ENCODE data around the gene PPP1R13B. TPM values are rescaled to one million over a fixed set of nuclear protein-coding genes. Genes with fewer than 3 reads are reported as not detected.

PPP1R13B gene
- total RNA-seq, 1 donor from 2014 or later: 107 TPM

- intact Hi-C loops (cut with DNase I): no loop called here
- ATAC-seq (ENCODE audit: poor library complexity) (no peak), DNase-seq (no peak)
Measured at GRCh38 chr14:103713304-103714062, 133.9 kb downstream of the PPP1R13B start.

GRCh38 chr14:103712633-103713247 lies 134.6 kb downstream of the PPP1R13B start:
- intact Hi-C loops (cut with DNase I): no loop called here
- DNase-seq: no peak
- no peak for ATAC-seq (ENCODE audit: poor library complexity)

DNA sequence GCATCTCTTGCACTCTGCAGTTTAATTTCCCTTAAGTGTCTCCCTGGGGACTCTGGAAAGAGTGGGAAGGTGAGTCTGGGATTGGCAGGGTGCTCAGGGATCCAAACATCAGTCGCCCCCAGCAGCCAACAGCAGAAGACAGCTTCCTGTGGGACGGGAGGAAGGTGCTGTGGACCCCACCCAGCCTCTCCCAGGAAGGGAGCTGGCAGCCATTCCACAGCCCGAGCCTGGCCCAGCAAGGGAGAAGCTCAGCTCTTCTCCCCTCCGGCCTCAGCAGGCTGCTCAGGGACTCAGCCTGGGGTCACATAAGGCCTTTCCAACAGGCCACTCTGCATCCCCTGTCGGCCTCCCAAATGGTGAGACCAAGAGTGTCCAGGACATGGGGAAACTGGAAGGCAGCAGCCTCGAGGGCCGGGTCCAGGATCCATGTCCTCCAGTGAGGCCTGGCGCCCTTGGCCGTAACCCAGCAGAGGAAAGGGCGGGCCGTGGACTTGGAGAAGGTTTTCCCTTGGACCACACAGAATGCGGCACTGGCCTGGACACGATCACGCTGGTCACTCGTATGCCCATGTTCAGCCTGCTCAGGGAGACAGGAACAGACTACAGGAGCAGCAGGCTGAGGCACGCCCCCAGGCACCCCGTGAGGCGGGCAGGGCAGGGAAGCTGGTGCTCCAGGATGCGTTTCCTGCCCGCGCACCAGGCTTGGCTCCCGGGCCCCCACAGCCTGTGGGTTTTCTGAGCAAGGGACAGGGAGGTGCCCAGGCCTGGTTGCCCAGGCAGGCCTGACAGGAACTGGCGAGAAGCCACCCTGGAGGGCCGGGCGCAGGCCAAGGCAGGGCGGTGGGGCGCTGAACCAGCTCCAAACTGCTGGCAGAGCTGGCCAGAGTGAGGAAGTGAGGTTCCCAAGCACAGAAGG lies 135.6 kb downstream of the PPP1R13B start:
- intact Hi-C loops (cut with DNase I): no loop called here
- peak; percentile 22 for ATAC-seq (ENCODE audit: poor library complexity)
- DNase-seq: peak; percentile 75

DNA sequence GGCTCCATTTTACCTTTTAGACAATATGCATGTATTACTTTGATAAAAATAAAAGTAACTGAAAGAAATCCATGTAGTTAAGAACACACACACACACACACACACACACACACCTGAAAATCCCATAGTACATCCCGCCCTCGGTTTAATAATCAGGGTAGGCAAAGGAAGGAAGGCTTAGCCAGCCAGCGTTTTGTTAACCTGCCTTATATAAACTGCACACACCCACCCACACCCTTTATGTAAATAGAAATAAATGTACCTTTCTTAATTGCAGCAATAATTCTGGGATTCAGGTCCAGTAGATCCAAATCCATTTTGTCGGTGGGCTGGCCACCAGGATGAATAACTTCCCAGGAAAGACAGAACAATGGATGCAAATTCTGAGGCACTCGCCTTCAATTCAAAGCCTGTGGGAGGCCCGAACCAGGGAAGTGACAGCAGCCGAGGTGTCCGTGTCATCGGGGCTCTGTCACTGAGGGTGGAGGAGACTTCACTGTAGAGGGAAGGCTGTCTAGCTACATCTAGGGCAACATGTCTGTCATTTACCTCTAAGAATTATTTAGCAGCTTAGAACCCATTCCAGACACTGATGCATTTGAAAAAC lies 136.5 kb downstream of the PPP1R13B start:
- no peak for DNase-seq
- intact Hi-C loops (cut with DNase I): no loop called here
- no peak for ATAC-seq (ENCODE audit: poor library complexity)

GRCh38 chr14:103709814-103710213 lies 137.6 kb downstream of the PPP1R13B start:
- DNase-seq (no peak), ATAC-seq (ENCODE audit: poor library complexity) (no peak)
- intact Hi-C loops (cut with DNase I): no loop called here

DNA sequence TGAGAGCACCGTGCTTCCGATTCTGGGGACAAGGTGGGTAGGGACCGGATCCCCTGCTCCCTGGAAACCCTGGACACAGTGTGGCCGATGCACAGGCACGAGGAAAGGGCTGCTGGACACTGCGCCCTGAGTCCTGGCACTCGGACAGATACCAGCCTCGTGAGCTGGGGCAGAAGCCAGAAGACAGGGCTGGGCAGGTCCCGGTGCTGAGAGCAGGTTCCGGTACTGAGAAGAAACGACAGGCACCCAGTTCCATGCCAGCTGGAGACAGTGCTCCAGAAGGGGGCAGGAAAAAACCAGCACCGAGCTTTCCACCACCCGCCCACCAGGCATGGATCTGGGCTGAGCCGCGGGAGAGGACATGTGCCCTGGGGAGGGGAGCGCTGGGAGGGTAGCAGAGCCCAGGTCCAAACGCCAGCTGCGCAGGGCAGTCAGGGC lies 138.6 kb downstream of the PPP1R13B start:
- intact Hi-C loops (cut with DNase I): no loop called here
- DNase-seq: no peak
- ATAC-seq (ENCODE audit: poor library complexity): peak; percentile 48

DNA sequence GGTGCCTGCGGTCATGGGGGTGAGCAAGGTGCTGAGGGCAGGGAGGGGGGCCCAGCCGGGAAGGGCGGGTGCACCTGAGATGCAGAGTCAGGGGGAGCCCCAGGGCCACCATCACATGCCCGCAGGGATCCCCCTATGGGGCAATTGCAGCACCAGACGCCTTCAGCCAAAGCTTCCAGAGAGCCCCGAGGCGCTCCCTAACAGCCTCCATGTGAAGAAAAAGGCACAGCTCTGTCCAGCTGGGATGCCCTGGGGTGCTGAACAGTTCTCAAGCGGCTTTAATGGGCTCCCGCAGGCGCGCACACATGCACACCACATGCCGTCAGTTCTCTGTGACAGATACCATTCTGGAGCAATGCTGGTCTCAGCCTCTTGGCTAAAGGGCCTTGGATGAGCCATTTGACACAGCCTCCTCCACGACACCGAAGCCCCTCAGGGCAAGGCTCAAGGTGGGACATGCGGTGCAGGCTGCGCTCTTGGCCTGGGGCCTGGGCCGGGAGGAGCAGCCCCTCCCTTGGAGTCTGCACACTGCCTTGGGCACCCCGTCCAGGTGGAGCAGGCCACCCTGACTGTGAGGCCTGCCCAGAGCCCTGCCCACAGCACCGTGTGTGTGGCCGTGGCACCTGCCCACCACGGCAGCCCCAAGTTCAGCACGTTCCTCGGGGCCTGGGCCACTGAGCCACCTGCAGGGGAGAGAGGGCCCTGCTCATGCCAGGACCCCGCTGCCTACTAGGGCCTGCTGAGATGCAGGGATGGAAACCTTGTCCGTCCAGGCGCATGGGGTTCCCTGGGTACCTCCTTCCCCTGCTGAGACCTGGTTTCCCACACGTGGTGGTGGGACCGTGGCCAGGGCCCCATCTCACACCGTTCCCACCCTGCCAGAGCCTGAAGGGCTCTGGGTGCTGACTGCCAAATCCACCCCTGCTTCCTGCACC lies 139.8 kb downstream of the PPP1R13B start:
- DNase-seq (no peak), ATAC-seq (ENCODE audit: poor library complexity) (no peak)
- intact Hi-C loops (cut with DNase I): no loop called here

DNA sequence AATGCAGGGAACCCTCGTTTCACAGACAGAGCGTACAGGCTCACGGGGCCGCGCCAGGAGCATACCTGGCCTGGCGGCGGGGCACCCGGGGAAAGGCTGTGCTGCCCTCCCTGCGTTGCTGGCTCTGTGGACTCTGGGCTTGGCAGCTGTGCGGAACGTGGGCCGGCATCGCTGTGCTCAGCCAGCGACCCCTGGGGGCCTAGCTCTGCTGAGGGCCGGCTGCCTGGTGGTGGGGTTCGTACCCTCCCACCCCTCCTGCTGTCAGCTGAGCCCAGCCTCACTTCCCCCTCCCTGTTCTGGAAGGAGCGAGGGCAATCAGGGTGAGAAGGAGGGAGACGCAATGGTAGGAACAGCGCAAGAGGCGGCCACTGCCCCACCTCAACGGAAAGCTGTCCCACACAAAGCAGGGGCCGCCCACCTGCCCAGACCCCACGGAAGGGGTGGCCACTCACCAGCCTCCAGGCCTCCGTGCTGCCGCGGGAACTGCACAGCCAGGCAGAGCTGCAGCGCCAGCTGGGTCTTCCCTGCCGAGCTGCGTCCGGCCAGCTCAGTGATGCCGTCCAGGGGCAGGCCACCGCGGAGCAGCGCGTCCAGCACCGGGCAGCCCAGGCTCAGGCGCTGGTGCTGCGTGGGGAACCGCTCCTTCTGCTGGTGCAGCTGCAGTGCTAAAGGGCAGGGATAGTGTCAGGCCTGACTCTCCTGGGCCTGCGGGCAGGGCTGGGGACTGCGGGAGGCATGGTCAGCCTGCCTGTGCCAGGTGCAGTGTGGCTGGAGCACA lies 140.6 kb downstream of the PPP1R13B start:
- intact Hi-C loops (cut with DNase I): no loop called here
- DNase-seq (no peak), ATAC-seq (ENCODE audit: poor library complexity) (no peak)

DNA sequence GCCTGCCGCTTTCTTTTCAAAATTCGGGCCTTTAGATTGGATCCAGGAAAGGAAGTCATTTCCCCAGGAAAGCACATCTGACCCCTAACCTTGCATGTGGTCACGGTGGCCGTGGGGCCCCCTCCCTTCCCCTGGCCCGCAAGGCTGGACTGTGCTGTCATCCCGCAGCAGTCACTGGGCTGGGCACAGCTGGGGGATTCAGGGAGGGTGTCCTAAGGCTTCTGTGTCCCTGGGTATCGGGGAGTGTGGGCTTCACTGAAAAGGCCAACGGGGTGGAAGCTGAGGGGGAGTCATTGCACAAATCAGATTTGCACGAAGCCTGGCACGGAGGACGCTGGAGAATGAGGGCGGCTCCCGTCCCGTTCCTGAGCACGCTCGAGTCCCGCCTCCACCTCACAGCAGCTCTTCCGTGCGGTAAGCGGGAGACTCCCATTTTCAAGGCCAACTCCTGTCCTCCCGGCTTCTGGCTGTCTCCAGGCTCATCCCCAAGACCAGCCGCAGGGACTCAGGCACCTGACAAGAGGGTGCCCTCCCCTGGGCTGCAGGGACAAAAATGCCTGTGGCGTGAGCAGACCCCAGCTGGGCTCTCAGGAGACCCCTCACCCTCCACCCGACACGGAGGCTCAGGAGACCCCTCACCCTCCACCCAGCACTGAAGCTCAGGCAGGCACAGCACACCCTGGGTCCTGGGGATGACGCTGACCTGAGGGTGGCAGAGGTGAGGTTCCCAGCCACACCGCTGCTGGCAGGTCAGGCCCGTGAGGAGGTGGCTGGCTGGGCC lies 141.7 kb downstream of the PPP1R13B start:
- DNase-seq (no peak), ATAC-seq (ENCODE audit: poor library complexity) (no peak)
- intact Hi-C loops (cut with DNase I): no loop called here

DNA sequence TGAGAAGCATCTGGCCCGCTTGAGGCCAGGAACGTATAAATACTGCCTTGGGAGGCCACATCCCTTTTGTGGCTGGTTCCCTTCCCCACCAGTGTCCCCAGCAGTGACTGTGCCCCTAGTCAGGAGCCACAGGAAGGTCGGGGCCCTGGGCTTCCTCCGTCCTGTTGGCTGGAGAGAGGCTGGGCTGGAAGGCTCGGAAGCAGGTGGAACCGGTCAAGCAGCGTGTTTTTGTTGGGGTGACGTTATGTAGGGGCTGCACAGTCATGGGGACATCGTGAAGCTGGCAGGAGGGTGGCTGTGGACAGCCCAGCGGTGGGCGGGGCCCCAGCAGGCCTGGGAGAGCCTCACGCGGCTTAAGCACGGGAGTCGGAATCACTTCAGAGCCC lies 142.3 kb downstream of the PPP1R13B start:
- DNase-seq (peak; percentile 73), ATAC-seq (ENCODE audit: poor library complexity) (peak; percentile 14)
- intact Hi-C loops (cut with DNase I): no loop called here

DNA sequence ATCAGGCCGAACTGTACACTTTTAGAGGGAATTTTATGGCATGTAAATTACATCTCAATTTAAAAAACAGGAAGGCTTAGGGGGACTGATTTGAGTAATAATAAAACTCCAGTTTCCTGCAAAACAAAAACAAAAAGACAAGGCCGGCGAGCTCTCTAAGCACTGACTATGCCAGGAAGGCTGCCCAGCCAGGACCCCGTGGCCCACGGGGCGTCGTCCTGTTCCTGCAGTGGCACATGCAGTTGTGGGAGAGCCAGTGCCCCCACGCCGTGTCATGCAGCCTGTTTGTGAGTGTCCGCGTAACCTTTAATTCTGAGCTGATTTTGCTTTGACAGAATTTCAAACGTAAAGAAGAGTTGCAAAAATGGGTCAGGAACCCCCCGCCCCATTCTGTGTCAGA lies 142.7 kb downstream of the PPP1R13B start:
- DNase-seq: no peak
- intact Hi-C loops (cut with DNase I): no loop called here
- ATAC-seq (ENCODE audit: poor library complexity): no peak

DNA sequence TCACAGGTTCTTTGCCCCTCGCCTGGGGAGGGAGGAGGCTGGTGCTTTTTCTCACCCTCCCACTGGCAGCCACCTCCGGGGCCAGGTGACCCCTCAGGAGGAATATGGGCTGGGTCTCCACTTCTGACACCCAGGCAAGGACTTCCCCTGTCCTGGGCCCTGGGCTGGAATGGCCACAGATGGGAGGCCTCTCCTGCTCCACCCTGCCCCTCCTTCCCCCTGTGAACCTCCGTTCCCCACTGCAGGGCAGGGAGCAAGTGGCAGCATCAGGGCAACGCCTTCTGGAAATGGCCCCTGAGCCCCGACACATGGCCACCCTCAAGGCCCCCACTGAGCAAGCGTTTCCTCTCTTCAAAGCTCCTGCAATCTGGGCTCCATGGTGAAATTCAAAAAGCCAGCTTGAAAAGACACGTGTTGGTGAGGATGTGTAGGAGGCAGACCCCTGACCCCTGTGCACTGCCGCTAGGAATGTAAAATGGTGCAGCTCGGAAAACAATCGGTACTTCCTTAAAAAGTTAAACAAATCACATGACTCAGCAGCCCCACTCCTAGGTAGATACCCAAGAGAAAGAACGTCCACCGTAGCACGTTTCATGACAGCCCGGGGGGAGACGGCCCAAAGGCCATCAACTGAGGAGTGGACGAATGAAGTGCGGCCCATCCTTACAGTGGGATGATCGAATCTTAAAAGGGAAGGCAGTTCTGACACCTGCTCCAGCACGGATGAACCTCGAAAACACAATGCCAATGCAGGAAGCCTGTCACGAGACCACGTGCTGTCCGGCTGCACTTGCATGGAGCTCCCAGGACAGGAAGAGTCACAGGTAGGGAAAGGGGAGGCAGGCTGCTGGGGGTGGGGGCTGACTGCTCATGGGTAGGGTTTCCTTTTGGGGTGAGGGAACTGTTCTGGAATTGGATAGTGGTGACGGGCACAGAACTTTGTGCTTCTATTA lies 143.7 kb downstream of the PPP1R13B start:
- DNase-seq (peak; percentile 40), ATAC-seq (ENCODE audit: poor library complexity) (no peak)
- intact Hi-C loops (cut with DNase I): no loop called here

DNA sequence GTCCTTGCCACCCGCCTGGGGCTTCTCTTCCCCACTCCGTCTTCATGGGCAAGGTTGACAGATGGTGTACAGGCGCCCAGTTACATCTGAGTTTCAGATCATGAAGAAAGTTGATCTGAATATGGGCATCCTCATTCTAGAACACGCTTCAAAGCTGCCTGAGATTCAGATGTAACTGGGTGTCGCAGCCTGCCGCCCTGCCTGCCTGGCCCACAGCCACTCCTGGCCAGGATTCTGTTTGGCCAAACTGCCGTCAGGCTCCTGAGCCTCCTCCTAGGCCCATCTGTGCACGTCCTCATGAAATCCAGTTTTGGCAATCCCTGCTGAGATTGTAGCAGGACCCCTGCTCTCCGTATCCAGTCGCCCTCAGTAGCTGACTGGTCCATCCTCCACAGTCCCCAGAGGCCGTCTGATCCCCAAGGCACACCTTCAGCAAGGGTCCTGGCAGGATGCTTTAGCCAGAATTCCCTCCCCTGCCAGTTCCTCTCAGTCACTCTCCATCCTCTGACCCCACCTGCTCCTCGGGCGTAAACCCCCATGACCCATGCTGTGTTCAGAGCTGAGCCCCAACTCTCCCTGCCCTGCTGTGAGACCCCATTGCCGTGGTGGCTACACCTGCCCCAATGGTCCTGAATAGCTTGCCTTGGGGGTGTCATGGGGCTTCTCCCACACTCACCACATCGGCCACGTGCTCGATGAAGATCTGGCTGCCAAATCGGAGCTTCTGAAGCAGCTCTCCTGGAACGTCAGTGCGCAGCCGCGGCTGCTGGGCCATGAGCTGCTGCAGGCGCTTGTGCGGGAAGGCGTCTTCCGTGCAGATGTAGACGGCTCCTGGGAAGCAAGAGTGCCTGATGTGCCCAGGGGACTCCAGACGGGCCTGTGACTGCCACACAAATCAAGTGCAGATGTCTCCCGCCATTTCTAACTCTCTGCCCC lies 144.6 kb downstream of the PPP1R13B start:
- intact Hi-C loops (cut with DNase I): no loop called here
- DNase-seq (peak; percentile 40), ATAC-seq (ENCODE audit: poor library complexity) (no peak)

DNA sequence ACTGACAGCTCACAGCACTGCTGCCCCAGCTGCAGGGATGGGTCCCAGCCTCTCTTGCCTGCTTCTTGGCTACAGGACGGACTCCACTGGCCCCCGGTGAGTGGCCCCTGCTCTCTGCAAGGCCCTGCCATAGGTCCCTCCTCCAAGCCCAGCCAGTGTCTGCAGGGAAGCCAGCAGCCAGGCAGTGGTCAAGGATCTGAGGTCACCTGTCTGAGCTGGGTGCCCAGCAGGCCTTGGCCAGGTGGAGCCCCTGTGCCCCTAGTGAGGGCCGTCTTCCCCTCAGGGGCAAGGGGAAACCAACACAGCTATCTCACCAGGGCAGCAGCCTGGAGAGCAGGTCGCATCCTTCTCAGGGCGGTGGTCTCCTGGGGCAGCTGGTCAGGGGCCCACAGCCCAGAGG lies 145.3 kb downstream of the PPP1R13B start:
- no peak for ATAC-seq (ENCODE audit: poor library complexity)
- intact Hi-C loops (cut with DNase I): no loop called here
- DNase-seq: peak; percentile 39
